NOMO-1 (cell line): ENCODE data around the gene MFSD12.
"Not testable (repeated sequence)": the region's sequence is repeated elsewhere in the genome, so short reads cannot be mapped to it uniquely, and the experiment has no call there.

Source experiments
- DNase-seq, 2 experiments: peaks; one replicate each; lab custom pipeline; 2025; ENCODE audit not compliant: unreplicated experiment in 2 of 2; lab: John Stamatoyannopoulos, UW

MFSD12 gene

DNA sequence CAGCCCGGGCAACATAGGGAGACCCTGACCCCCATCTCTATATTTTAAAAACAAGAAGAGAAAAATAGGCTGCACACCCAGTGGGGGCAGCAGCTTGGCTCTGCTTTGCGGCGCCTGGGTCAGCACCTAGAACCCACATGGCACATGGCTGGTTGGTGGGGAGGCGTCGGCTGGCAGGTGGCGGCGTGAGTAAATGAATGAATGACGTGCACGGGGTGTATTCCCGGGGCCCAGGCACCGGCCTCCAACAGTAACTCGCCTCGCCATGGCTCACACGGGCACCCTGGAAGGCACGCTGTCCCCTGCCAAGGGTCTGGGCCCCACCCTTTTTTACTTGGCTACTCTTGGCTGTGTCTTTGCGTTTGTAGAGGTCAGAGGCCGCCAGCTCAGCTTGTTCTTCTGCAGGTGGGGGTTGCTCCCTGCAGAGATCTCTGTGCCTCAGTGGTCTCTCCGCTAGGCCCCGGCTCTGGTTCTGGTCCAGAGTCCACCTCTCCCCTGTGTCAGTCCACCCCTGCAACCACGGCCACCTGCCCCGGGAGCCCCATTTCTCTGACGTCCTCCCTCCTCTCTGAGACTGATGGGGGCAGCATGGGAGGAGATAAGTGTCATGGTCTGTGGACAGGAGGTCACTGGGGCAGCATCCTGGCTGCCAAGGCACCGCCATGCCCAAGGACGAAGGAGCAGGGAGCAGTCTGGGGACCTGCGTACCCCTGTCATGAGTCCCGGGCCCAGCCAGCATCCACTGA, 45.7 kb downstream of the MFSD12 start:
- no peak for DNase-seq

DNA sequence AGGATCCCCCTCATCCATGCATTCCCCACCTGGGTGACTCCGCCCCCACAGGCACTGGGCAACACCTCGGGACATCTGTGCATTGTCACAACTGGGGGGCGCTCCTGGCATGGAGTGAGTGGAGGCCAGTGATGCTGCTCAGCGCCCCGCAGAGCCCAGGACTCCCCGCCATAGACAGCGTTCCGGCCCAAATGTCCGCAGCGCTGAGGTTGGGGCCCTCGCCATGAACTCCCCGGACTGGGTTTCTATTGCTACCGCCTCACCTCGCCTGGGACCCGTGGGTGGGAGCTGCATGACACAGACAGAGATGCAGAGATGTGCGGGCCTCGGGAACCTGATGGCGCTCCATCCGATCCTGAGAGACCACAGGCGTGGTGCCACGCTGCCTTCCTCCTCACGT, 46.7 kb downstream of the MFSD12 start:
- no peak for DNase-seq

DNA sequence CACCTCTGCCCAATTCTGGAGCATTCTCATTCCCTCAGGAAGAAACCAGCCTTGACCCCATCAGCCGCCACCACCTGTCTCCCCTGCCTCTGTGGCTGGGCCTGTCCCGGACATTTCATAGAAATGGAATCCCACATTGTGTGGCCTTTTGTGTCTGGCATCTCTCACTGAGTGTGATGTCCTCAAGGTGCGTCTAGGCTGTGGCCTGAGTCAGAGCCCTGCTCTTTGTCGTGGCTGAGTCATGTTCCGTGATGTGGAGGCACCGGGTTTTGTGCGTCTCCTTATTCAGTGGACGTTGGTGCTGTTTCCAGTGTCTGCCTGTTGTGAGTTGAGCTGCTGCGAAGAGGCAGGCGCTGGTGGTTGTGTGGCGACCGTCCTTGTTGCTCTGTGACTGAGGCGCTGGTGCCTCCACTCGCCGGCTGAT, 47.8 kb downstream of the MFSD12 start:
- DNase-seq = no peak

DNA sequence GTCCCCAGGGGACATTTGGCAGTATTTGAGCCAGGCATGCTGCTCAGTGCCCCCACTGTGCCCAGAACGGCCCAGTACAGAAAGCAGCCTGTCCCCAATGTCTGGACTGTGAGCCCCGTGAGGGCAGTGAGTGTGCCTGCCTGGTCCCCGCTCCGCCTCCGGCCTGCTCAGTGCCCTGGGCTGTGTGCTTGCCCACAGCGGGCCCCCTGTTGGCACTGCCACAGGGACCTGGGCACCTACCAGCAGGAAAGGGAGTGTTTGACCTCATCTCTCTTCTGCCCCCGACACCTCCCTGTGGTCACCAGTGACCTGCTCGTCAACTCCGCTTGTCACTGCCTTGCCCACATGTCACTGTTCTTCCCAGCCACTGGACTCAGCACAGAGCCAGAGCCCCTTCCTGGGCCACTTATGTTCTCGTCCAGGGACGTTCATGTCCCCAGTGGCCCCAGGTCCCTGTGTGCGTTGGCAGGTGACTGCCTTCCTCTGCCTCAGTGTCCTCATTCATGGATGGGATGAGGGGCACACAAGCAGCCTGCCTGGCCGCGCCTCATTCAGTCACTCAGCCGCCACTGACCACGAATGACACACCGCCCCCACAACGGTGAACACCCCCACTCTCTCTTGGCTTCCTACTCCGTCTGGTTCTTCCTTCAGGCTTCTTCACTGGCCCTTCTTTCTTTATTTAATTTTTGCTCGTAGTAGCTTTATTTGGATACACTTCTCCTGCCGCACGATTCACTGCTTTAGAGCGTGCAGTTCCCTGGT, 48.4 kb downstream of the MFSD12 start:
- DNase-seq = no peak

DNA sequence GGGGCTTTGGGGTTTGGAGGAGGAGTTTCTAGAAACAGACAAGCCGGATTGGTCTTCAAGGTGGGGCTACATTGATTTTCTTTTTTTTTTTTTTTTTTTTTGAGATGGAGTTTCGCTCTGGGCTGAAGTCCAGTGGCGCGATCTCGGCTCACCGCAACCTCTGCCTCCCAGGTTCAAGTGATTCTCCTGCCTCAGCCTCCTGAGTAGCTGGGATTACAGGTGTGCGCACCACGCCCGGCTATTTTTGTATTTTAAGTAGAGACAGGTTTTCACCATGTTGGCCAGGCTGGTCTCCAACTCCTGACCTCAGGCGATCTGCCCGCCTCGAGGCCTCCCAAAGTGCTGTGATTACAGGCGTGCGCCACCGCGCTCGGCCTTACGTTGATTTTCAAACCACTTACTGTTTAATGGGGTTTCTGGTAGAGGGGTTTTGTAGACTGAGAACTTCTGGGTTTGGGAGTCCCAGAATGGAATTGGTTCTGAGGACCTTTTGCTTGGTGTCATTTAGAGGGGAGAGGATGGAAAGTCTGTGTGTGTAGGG, 49.2 kb downstream of the MFSD12 start:
- not testable (repeated sequence) for DNase-seq

DNA sequence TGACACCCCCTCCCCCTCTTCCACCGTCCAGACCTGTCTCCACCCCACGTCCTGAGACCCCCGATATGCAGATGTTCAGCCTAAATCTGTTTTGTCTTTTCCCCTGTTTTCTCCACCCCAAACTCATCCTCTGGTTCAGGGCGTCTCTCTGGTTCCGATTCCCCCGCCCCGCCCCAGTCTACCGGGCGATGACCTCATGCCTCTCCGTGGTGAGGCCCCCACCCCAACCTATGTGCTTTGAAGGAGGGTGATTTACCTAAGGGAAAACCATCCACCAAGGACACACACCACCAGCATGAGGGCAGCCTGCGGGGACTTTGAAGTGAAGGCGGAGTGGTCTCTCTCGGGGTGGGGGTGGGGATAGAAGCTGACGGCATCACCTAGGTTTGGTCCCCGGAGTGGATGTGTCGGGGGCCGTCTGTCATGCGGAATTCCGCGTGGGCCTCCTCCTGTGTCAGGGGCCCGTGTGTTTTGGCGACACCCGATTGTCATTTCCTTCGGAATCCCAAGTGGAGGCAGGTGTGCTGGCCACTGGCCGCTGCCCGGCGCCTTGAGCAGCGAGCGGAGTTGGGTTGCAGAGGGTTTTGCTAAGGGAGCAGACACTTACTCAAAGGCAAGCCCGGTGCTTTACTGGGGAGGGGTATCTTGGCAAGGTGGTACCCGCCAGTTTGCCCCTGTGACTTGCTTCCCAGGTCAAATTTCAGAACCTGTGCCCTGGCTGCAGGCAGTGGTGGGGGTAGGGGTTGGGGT, 49.8 kb downstream of the MFSD12 start:
- DNase-seq = no peak

DNA sequence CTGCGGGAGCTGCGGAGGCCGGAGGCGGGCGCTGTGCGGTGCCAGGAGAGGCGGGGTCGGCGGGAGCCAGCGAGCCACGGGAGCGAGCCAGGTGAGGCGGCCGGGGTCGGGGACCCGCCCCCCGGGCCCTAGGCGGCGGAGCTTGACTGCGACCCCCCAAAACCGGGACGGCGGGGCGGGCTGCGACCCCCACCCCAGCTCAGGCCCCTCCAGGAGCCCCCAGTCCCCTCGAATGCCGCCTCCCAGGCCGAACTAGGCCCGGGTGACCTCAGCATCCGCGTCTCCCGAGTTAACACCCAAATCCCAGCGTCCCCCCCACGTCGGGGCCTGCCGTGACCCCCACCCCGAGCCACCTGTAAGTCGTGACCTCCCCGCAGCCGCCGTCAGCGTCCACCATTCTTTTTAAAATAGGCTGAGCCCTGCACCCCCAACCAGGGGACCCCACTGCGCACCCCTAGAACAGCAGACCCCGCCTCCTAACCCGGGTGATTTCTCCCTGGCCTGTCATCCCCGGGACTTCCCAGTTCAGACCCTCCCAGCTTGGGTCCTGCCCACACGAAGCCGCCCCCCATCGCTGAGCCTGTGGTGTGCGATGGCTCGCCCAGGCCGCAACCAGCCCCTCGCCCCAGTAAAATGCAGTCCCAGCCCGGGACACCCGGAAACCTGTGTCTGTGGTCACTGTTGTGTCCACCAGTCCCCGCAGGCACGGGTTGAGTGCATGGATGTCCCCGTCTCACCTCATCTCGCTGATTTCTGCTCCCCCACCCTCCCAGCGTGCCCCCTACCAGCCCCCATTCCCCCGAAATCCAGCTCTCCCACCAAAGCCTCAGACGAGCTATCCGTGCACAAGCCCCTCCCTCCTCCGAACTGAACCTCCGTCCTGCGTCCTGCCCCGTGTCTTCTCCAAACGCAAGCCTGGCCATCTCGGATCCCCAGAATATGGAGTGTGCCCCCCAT, 50.7 kb downstream of the MFSD12 start:
- DNase-seq = peak in 1 of 2 experiments; percentile 5

DNA sequence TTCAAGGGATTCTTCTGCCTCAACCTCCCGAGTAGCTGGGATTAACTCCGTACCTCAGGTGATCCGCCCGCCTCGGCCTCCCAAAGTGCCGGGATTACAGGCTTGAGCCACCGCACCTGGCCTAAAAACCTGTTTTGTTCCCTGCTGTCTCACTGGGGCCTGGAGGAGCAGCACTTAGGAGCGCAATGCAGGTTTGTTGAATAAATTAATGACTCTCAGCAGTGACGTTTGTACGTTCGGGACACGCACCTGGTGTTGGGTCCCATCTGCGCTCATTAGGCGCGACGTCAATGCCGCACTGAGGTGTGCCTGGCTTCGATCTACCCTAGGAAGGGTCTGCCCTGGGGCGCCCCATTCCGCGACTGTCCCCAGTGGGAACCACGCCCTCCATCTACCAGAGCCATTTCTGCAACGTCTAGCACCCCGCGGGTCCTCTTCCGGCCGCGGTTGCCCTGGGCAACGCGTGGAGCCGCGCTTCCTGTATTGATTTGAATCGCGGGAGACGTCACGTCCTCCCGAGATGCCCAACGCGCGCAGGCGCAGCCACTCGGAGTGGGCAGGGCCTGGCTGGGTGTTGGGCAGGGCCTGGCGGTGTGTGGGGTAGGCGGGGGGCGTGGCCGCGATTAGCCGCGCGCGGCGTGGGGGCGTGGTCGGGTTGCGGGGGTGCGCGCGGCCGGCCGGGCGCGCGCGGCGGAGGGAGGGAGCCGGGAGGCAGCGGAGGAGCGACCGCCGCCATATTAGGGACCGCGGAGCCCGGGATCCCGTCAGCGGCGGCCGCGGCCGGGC, 51.6 kb downstream of the MFSD12 start, which contains the start of gene FZR1:
Gene FZR1 (plus strand): TSS at position 714 of the 786 bp plus-strand sequence. CDS start 16,679 bp downstream, outside the sequence.
- peak; percentile 94 to 98 for DNase-seq

DNA sequence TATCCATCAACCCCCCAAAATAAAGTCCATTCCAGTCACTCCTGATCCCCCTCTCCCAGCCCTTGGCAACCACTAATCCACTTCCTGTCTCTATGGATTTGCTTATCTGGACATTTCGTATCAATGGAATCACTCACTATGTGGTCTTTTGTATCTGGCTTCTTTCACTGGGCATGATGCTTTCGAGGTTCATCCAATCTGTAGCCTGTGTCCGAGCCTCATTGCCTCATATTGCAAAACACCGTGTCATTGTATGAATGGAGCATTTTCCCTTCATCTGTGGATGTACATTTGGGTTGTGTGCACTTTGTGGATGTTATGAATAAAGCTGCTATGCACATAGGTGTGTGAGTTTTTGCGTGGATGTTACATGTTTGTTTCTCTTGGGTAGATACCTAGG, 52.7 kb downstream of the MFSD12 start:
- peak in 1 of 2 experiments; percentile 3 for DNase-seq

DNA sequence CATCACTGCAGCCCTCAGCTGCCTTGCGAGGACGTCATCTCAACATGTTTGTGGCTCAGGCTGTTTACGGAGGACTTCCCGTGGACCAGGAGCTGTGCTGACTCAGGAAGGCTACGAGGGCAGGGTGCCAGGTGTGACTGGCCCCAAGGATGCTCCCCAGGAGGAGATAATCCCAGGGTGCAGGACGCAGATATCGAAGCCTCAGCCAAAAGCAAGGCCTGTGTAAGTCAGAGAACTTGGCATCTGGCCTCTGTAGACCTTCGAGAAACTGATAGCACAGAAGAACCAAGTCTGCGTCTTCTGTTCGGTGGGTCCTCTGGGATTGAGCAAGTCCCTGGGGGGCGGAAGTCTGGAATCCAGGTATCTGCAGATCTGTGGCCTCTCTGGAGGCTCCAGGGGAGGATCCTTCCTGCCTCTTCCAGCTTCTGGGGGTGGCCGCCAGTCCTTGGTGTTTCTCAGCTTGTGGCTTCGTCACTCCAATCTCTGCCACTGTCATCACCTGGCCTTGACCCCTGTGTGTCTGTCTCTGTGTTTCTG, 54.3 kb downstream of the MFSD12 start:
- no peak for DNase-seq

DNA sequence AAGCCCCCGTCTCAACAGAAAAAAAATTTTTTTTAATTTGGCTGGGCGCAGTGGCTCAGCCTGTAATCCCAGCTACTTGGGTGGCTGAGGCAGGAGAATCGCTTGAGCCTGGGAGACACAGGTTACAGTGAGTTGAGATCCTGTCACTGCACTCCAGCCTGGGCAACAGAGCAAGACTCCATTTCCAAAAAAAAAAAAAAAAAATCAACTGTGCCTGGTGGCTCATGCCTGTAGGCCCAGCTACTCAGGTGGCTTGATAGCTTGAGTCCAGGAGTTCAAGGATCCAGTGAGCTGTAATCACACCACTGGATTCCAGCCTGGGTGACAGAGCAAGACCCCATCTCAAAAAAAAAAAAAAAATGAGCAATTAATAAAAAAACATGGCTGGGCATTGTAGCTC, 55.6 kb downstream of the MFSD12 start:
- DNase-seq = no peak

DNA sequence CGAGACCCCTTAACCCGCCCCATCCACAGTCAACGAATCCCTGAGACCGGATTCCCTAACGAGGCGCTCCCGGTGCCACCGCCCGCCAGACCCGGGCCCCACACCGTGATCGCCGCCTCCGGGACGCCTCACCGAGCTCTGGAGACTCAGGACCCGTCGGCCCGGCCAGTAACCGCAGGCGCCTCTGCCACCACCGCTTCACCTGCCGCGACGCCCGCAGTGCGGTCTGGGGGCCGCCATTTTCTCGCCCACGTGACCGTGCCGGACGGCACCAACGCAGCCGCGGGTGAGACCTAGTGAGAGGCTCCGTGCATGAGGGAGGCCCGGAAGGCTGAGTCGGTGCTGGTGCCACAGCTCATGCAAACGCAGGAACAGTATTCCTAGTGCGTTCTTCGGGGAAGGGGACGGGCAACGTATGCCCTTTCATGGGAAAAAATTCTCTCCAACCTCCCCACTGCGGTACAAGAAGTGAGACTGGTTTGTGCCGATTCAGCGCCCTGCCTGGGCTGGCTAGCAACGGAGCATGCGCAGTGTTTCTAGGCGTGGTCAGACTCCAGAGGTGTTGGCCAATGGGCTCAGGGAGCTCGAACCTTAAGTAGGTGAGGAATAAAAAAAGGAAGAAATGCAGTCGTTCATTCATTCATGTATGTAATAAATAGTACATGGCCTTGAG, 56.8 kb downstream of the MFSD12 start, which contains the start of gene DOHH:
Gene DOHH (minus strand): TSS at position 246 of the 673 bp plus-strand sequence. CDS start 3,860 bp downstream, outside the sequence.
- DNase-seq = peak; percentile 96 to 97

DNA sequence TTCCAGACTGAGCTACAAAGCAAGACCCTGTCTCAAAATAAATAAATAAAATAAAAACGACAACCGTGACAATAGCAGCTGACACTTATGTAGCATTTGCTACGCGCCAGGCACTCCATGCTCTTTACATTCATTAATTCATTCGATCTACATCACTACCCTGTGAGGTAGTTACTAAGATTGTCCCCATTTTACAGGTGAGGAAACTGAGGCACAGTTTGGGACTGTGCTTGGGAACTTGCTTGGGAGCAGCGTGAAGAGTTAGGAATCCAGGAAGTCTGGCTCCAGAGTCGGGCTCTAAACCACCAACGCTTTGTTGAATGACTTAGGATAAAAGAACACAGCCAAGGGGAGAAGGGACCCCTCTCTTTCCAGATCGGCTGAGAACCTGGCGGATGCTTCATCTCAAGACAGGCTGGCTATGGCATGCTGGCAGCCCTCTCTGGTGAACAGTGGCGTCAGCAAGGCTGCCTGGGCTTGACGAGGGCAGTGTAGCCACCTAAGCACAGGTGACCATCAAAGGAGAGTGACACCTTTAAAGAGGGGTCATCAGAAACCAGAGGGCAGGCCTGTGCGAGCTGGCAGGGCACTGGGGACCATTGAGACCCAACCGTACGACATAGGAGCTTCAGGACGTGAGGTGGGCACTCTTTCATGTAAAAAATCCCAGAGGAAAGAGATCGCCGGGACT, 57.5 kb downstream of the MFSD12 start:
- no peak for DNase-seq

DNA sequence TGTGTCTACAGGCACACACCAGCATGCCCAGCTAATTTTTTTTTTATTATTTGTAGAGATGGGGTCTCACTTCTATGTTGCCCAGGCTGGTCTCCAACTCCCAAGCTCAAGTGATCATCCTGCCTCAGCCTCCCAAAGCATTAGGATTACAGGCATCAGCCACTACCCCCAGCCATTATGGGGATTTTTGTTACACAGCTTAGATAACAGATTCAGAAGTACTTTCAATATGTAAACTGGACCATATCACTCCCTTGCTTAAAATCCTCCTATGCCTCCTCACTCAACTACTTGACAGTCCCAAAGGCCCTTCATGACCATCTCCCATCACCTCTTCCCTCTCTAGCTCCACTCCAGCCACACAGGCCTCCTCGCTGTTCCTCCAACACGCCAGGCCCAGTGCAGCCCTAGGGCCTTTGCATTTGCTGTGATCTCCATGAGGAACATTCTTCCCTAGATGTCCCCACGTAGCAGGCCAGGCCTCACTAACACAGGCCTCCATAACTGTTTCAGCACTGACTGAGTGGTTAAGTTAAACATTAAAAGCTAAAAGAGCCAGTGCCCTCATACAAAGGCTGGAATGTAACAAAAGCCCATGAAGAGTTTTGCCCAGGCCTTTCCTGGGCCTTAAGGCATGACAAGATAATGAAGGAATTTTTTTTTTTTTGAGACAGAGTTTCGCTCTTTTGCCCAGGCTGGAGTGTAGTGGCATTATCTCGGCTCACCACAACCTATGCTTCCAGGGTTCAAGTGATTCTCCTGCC, 59.4 kb downstream of the MFSD12 start:
- DNase-seq = no peak

DNA sequence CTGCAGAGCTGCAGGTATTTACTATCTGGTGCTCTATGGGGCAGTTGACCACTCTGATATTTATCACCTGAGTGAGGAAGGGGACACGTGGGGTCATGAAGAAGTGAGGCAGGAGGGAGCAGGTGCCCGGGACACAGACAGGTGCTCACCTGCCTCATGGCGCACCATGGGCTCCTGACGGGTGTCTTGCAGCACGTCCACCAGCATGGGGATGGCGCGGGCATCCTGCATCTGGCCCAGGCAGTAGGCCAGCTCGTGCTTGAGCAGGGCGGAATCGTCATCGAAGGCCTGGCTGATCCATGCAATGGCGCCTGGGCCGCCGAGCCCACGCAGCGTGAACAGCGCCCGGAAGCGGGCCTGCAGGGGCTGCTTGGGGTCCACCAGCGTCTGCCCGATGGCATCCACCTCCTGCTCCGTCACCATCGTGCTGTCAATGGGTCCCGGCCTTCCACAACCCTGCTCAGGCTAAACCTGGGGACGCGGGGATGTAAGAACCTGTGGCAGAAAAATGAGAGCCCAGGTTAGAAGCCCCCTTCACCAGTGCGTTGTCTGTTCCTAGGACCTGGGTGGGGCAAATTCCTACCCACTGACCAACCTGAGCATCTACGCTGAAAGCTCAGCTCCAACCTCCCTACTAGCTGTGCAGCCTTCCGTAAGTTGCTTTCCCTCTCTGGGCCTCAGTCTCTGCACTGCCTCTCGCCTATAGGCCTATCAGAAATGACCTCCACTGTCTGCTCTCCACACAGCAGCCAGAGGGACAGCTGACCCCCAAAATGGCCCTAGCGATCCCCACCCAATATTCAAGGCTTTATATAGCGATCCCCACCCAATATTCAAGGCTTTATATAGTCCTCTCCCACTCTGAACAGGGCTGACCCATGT, 60.8 kb downstream of the MFSD12 start:
- no peak for DNase-seq

DNA sequence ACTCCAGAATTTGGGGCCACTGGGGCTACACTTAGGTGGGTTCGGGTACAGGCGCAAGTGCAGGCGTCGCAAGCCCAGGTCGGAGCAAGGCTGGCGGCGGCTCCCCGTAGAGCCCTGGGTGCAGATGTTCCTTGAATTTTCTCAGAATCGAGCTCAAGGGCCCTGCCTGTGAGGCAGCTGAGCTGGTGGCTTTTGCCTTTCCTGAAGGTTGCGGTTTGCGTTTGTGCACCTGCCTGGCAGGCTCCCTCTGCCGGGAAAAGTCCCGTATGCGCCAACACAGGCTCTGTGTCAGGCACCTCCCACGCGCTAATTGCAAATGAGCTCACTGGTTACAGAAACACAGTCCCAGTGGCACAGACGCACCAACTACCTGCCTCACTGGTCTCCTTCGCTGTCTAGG, 62.8 kb downstream of the MFSD12 start:
- no peak for DNase-seq
